Sigmoid colon (tissue), 7 donors: ENCODE results near the gene PTPRH. TPM values are rescaled to one million over a fixed set of nuclear protein-coding genes. Genes with fewer than 3 reads are reported as not detected.

ENCODE experiments used
- DNase-seq: peaks from one replicate; pipeline ENCODE4 v3.0.0-alpha.2; 2019
- H3K27ac ChIP-seq, 4 donors: fragments of 200-600 bp; sonication (generic); one replicate each; pipeline ENCODE4 v1.5.1; 2016 to 2019; ENCODE audit warnings: mild to moderate bottlenecking in 1 of 4
- H3K27me3 ChIP-seq, 3 donors: fragments of 200-600 bp; sonication (generic); one replicate each; pipeline ENCODE4 v1.5.1; 2019; ENCODE audit warnings: mild to moderate bottlenecking in 1 of 3
- H3K36me3 ChIP-seq, 4 donors: fragments of 200-600 bp; sonication (generic); one replicate each; pipeline ENCODE4 v1.5.1; 2016 to 2019
- H3K4me1 ChIP-seq, 4 donors: fragments of 200-600 bp; sonication (generic); one replicate each; pipeline ENCODE4 v1.5.1; 2017 to 2019
- H3K4me3 ChIP-seq, 4 donors: fragments of 200-600 bp; sonication (generic); one replicate each; pipeline ENCODE4 v1.5.1; 2017 to 2019; ENCODE audit warnings: mild to moderate bottlenecking in 2 of 4, moderate library complexity in 1 of 4
- H3K9me3 ChIP-seq, 4 donors: fragments of 200-600 bp in 3 of 4; sonication (generic) in 3 of 4; one replicate each; pipeline versions ENCODE4 v1.5.1 to v1.6.1; 2013 to 2019
- CTCF ChIP-seq, 4 experiments: fragments of 450-650 bp in 3 of 4; fragments of 200-600 bp in 1 of 4; IDR thresholded peaks; one replicate each; pipeline ENCODE4 v1.5.1; 2016 to 2019; ENCODE audit warnings: antibody characterized with exemption in 4 of 4, mild to moderate bottlenecking in 3 of 4, moderate library complexity in 2 of 4
- EP300 ChIP-seq, 4 donors: sonication (generic); formaldehyde crosslinking; IDR thresholded peaks; one replicate each; pipeline ENCODE4 v1.6.1; 2017; ENCODE audit warnings: antibody characterized with exemption in 4 of 4
- POLR2A ChIP-seq, 2 donors: fragments of 450-650 bp; IDR thresholded peaks; one replicate each; pipeline ENCODE4 v1.6.1; 2016; ENCODE audit warnings: antibody characterized with exemption in 2 of 2, mild to moderate bottlenecking in 2 of 2, moderate library complexity in 2 of 2
- POLR2AphosphoS5 ChIP-seq, 4 donors: sonication (generic); formaldehyde crosslinking; IDR thresholded peaks; one replicate each; pipeline ENCODE4 v1.6.1; 2017; ENCODE audit warnings: antibody characterized with exemption in 4 of 4
- WGBS, 2 donors: extraction: QIAGEN DNeasy Blood & Tissue Kit; methylation state at CpG; one replicate each; pipeline ENCODE4 v1.1.7; 2013; 5-methylcytosine and 5-hydroxymethylcytosine counted together
- intact Hi-C: fragments of 100-400 bp; cut with DNase I; formaldehyde crosslinking; loops from one replicate; pipeline ENCODE4 v1.15.1; 2023
- polyA plus RNA-seq, 3 donors: library from polyadenylated mRNA; stranded (reverse); fragments of 200-250 nt; gene quantifications; one replicate each; pipeline ENCODE4 v1.2.3, GENCODE V29; 2013
- total RNA-seq, 4 donors: library from RNA; depleted of rRNA; stranded (reverse); fragments of >200 nt; gene quantifications; one replicate each; pipeline ENCODE4 v1.1.0, GENCODE V29; 2016
- donor health status: healthy with polysubstance abuse.
- donor health status: Bipolar disorder and iron deficiency.
- donor health status: healthy.

Gene PTPRH
- total and polyA plus RNA-seq, 7 donors: 0.95 to 61.3 (median 4.3) TPM

- no peak overlapping the region for H3K4me3 ChIP-seq
- H3K9me3 ChIP-seq: no peaks in the 10 kb centered on the region
- no peaks in the 10 kb centered on the region for H3K27me3 ChIP-seq
- WGBS, 2 donors: 5 to 32% methylated on average over 10 of the region's 10 CpGs
- H3K4me1 ChIP-seq: peaks cover 0 to 39% (median 12%) of the 10 kb centered on the region in 4 donors
- TF ChIP-seq POLR2AphosphoS5 (IDR thresholded peaks at IDR 0.05) (no peak), CTCF (IDR thresholded peaks at IDR 0.05) (no peak), EP300 (IDR thresholded peaks at IDR 0.05) (no peak), POLR2A (IDR thresholded peaks at IDR 0.05) (no peak)
- H3K27ac ChIP-seq: no peak overlapping the region
- H3K36me3 ChIP-seq: peaks cover 31 to 44% (median 35%) of the 10 kb centered on the region in 4 donors
- DNase-seq: no peak
- intact Hi-C loops: no loop called here
These were observed 38.4 kb upstream of the PTPRH start for GRCh38 chr19:55247621-55248099.

GRCh38 chr19:55246462-55247451, 37.5 kb upstream of the PTPRH start:
- Histone ChIP-seq H3K36me3 (peaks cover 31 to 53% (median 44%) of the 10 kb centered on the region in 4 donors), H3K9me3 (no peaks in the 10 kb centered on the region), H3K4me3 (no peak overlapping the region), H3K27ac (no peak overlapping the region), H3K4me1 (peaks cover 0 to 30% (median 12%) of the 10 kb centered on the region in 4 donors), H3K27me3 (no peaks in the 10 kb centered on the region)
- 90 to 92% methylated on average over 40 of the region's 40 CpGs for WGBS, 2 donors
- DNase-seq: no peak
- no peak for TF ChIP-seq POLR2AphosphoS5 (IDR thresholded peaks at IDR 0.05)
- TF ChIP-seq EP300 (IDR thresholded peaks at IDR 0.05): no peak
- no peak for TF ChIP-seq CTCF (IDR thresholded peaks at IDR 0.05)
- TF ChIP-seq POLR2A (IDR thresholded peaks at IDR 0.05): no peak
- intact Hi-C loops: no loop called here

GRCh38 chr19:55245236-55245904, 36.1 kb upstream of the PTPRH start:
- Histone ChIP-seq H3K4me3 (no peak overlapping the region), H3K36me3 (peaks cover 35 to 67% (median 57%) of the 10 kb centered on the region in 4 donors), H3K27ac (no peak overlapping the region), H3K27me3 (no peaks in the 10 kb centered on the region), H3K4me1 (peaks cover 0 to 20% (median 12%) of the 10 kb centered on the region in 4 donors), H3K9me3 (no peaks in the 10 kb centered on the region)
- WGBS, 2 donors: 94 to 95% methylated on average over 23 of the region's 23 CpGs
- TF ChIP-seq CTCF (IDR thresholded peaks at IDR 0.05) (no peak), POLR2A (IDR thresholded peaks at IDR 0.05) (no peak), EP300 (IDR thresholded peaks at IDR 0.05) (no peak), POLR2AphosphoS5 (IDR thresholded peaks at IDR 0.05) (no peak)
- intact Hi-C loops: no loop called here
- no peak for DNase-seq

- WGBS, 2 donors: 92 to 94% methylated on average over 12 of the region's 12 CpGs
- no peak for DNase-seq
- Histone ChIP-seq H3K27ac (no peak overlapping the region), H3K4me3 (no peak overlapping the region), H3K27me3 (no peaks in the 10 kb centered on the region), H3K36me3 (peaks cover 46 to 79% (median 68%) of the 10 kb centered on the region in 4 donors), H3K9me3 (no peaks in the 10 kb centered on the region), H3K4me1 (peaks cover 0 to 20% (median 12%) of the 10 kb centered on the region in 4 donors)
- TF ChIP-seq EP300 (IDR thresholded peaks at IDR 0.05) (no peak), POLR2AphosphoS5 (IDR thresholded peaks at IDR 0.05) (no peak), POLR2A (IDR thresholded peaks at IDR 0.05) (no peak), CTCF (IDR thresholded peaks at IDR 0.05) (no peak)
- intact Hi-C loops: no loop called here
These were observed 34.8 kb upstream of the PTPRH start for GRCh38 chr19:55244004-55244680.
